GM12873 (cell line): ENCODE measurements around the gene CALHM5.

ENCODE experiments used
- TF ChIP-seq, protein P1 (sequence below): IDR thresholded peaks from 2 replicates; pipeline ENCODE4 v1.5.1; 2012; ENCODE audit warnings: low read depth, mild to moderate bottlenecking, moderate library complexity, low read length, control low read depth; ENCODE audit not compliant: insufficient read depth; ENCODE audit errors: missing control alignments

The CALHM5 gene

DNA sequence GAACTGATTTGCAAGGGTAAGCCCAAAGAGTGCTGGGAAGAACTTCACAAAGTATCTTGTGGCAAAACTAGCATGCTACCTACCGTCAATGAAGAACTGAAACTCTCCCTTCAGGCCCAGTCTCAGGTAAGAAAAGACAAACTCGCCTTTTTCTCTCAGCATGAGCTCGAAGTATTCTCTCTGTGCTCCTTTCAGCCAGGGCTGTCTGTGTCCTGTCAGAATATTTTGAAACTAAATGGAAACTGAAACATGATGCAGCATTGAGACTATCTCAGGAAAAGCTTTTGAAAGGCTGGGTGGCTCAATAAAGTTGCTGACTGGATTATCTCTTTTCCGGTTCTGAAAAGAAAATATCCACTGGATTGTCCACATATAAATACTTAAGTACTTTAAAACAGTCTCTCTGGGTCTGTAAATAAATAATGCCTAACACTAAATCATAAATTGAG lies 696 bp downstream of the CALHM5 start:
- TF ChIP-seq, protein P1, sequence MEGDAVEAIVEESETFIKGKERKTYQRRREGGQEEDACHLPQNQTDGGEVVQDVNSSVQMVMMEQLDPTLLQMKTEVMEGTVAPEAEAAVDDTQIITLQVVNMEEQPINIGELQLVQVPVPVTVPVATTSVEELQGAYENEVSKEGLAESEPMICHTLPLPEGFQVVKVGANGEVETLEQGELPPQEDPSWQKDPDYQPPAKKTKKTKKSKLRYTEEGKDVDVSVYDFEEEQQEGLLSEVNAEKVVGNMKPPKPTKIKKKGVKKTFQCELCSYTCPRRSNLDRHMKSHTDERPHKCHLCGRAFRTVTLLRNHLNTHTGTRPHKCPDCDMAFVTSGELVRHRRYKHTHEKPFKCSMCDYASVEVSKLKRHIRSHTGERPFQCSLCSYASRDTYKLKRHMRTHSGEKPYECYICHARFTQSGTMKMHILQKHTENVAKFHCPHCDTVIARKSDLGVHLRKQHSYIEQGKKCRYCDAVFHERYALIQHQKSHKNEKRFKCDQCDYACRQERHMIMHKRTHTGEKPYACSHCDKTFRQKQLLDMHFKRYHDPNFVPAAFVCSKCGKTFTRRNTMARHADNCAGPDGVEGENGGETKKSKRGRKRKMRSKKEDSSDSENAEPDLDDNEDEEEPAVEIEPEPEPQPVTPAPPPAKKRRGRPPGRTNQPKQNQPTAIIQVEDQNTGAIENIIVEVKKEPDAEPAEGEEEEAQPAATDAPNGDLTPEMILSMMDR, result no peak

DNA sequence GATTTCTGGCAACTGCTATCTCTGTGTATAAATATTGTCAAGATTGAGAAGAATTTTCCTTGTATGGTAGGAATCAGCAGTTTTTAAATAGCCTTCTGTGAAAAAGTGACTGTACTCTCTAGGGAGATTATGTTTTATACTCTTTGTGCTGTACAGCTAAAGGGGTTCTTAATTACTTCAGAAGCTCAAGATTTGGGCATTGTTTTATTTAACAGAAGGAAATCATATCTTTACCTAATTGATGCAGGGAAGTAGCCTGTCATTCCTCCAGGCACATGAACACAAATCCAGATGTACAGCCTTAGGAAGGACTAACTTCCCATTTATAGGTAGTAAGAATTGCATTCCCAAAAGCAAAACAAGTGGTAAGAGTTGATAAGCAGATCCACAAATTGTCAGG lies 1.3 kb downstream of the CALHM5 start:
- TF ChIP-seq, protein P1, result no peak

DNA sequence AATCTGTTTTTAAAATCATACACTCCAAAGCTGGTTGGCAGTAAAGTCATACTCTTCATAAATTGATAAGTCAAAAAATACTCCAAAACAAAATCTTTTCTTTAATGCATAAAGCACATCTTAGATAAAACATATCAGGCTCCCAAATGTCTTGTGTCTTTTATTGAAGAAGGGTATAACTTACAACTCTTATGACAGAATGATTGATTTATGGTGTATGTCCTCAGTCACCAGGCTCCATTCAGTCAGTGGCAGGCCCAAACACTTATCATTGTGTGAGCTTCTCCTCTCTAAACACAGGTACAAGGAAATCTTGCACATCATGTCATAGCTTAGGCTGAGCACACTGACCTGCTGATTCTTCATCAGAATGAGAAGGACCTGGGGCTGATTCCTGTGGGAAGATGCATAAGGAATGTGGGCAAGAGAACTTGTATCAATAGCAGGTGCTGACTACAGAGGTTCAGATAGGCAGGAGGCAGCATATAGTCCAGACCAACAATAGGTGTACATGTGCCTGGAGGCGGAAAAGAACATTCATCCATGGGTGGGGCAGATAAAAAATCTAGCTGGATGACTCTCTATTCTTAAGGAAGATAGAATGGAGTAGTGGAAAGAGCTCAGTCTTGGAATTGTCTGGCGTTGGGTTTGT lies 1.9 kb downstream of the CALHM5 start:
- TF ChIP-seq, protein P1, result no peak

DNA sequence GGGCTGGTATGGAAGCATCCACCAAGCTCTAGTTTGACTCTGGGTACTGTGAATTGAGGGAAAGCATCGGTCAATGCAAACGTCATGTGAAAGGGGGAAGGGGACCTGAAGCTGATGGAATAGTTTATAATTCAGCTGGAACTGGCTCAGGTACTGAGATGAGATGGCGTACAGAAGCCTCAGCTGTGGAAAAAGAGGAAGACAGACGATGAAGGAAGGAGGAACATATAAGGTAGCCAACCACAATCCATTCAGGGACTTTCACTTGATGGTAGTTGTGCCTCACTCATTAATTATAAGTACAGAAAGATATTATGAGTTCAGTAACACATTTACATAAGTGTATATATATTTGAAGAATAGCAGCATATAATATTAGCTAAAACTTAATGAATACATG lies 2.7 kb downstream of the CALHM5 start:
- TF ChIP-seq, protein P1, result no peak

DNA sequence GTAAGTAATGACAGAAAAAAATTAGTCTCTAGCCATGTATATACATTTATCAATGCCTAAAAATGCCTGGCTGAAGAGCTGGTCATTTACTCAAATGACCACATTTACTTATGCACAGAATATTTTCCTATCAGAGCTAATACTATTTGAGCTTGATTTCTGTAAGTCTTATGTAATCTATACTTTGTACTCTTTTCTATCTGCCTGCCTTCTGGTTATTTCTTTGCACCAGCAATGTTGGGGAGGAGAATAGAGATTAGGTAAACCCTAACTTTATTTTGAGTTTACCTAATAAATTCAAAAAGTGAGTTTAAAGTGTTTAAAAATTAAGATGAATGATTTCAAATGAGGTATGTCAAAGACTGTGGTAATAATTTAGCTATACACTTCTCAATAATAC lies 3.7 kb downstream of the CALHM5 start:
- TF ChIP-seq, protein P1, result no peak

DNA sequence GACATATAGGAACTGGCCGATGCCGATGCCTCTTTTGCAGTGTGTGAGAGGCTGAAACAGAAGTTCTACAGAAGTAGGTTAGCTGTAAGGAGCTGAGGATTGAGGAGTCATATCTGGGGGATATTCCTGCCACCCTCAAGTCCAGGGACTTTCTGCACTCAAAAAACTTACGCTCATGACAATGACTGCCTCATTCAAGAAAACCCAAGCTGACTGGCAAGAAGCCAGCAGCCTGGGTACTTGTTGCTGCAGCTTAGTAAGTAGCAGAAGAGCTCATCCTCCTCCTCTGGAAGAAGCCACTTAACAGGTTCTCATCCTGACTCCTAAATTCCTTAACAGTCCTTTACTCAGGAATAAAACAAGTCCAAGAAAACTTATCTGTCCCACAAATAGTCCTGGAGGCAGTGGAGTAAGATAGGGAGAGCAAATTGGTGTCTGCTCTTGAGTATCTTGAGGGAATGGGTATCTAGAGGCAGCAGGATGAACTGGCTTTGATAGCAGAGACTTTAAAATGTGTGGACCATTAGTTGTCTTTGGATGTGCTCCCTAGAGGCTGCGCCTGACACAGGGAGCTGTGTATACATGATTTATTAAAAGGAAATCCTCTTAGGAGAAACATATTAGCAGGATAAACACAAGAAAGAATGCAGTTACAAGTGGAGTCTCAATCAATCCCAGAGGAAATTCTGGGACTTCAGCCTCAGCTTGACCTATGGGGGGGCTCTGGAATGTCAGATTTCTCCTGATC lies 7.4 kb downstream of the CALHM5 start:
- TF ChIP-seq, protein P1, result no peak

DNA sequence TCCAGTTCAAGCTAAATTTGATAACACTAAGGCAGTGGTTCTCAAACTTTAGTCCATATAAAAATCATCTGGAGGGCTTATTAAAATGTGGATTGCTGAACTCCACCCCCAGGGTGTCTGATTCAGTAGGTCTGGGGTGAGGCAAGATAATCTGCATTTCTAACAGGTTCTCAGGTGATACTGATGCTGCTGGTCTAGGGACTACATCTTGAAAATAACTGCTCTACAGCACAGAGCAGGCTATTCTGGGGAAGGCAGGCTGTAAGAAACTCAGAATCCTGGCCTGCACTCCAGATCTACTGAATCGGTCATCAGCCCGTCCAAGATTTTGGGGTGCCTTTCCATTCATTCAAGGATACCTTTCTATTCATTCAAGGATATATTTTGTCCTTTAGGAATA lies 11.5 kb downstream of the CALHM5 start:
- TF ChIP-seq, protein P1, result no peak
